H1 (cell line): Measurements from ENCODE around the gene ATPAF1.

ENCODE experiments used
- CTCF ChIP-seq, 3 experiments: IDR thresholded peaks; 1 replicate in 2 of 3; 2 replicates in 1 of 3; pipeline versions ENCODE4 v1.5.1 to v1.6.1; 2011; ENCODE audit warnings: low read length in 3 of 3, mild to moderate bottlenecking in 3 of 3, inconsistent platforms in 2 of 3, low read depth in 1 of 3, moderate library complexity in 1 of 3; ENCODE audit not compliant: insufficient read depth in 1 of 3; ENCODE audit errors: control extremely low read depth in 1 of 3
- EZH2 ChIP-seq: fragments of 200-600 bp; sonication (generic); IDR thresholded peaks from 2 replicates; pipeline ENCODE4 v1.7.1; 2012; ENCODE audit warnings: low read depth, mild to moderate bottlenecking, moderate library complexity, low read length, inconsistent platforms; ENCODE audit not compliant: severe bottlenecking
- GABPA ChIP-seq: IDR thresholded peaks from 2 replicates; pipeline ENCODE4 v1.6.1; 2011; ENCODE audit warnings: mild to moderate bottlenecking, low read length, moderate library complexity, borderline replicate concordance; ENCODE audit not compliant: insufficient read depth
- MAFK ChIP-seq: IDR thresholded peaks from 2 replicates; pipeline ENCODE4 v1.6.1; 2012; ENCODE audit warnings: low read depth, mild to moderate bottlenecking, improper control_type of control experiment, low read length
- POLR2AphosphoS5 ChIP-seq: IDR thresholded peaks from 2 replicates; pipeline ENCODE4 v1.6.1; 2011; ENCODE audit warnings: low read depth, low read length

GRCh38 chr1:46621930-46622329 is 46.2 kb downstream of the ATPAF1 start:
- TF ChIP-seq EZH2 (no peak), CTCF (IDR thresholded peaks at IDR 0.05; ENCODE audit: control extremely low read depth in 1 of 3, insufficient read depth in 1 of 3, low read depth in 1 of 3, low read length in 3 of 3) (no peak), MAFK (no peak), GABPA (no peak), POLR2AphosphoS5 (no peak)
